Ascending aorta (tissue), 2 donors: ENCODE measurements around the gene MYH6. TPM values are rescaled to one million over a fixed set of nuclear protein-coding genes. Genes with fewer than 3 reads are reported as not detected.

Source experiments
- DNase-seq, 2 donors: peaks; one replicate each; pipeline ENCODE4 v3.0.0-alpha.2; 2019; ENCODE audit warnings: low spot score in 2 of 2
- H3K27ac ChIP-seq, 2 donors: fragments of 200-600 bp; sonication (generic); one replicate each; pipeline ENCODE4 v1.5.1; 2016 to 2017; ENCODE audit warnings: mild to moderate bottlenecking in 1 of 2
- H3K27me3 ChIP-seq: fragments of 200-600 bp; sonication (generic); one replicate; pipeline ENCODE4 v1.5.1; 2017
- H3K36me3 ChIP-seq, 2 donors: fragments of 200-600 bp; sonication (generic); one replicate each; pipeline ENCODE4 v1.5.1; 2016
- H3K4me1 ChIP-seq, 2 donors: fragments of 200-600 bp; sonication (generic); one replicate each; pipeline ENCODE4 v1.5.1; 2016 to 2017; ENCODE audit warnings: mild to moderate bottlenecking in 1 of 2
- H3K4me3 ChIP-seq, 2 donors: fragments of 200-600 bp; sonication (generic); one replicate each; pipeline ENCODE4 v1.5.1; 2016 to 2017; ENCODE audit warnings: mild to moderate bottlenecking in 1 of 2
- H3K9me3 ChIP-seq, 2 donors: fragments of 200-600 bp; sonication (generic); one replicate each; pipeline ENCODE4 v1.5.1; 2016
- CTCF ChIP-seq, 3 experiments: fragments of 200-600 bp in 2 of 3; fragments of 450-650 bp in 1 of 3; sonication (generic) in 2 of 3; IDR thresholded peaks; one replicate each; pipeline ENCODE4 v1.5.1; 2016 to 2019; ENCODE audit warnings: antibody characterized with exemption in 3 of 3, mild to moderate bottlenecking in 1 of 3, moderate library complexity in 1 of 3
- intact Hi-C: fragments of 100-400 bp; cut with DNase I; formaldehyde crosslinking; loops from one replicate; pipeline ENCODE4 v1.15.1; 2023
- total RNA-seq: library from RNA; depleted of rRNA; stranded (reverse); fragments of >200 nt; gene quantifications from one replicate; pipeline ENCODE4 v1.1.0, GENCODE V29; 2016

The MYH6 gene
- total RNA-seq, 1 donor from 2014 or later = not detected

GRCh38 chr14:23377198-23377550 is 30.9 kb downstream of the MYH6 start:
- intact Hi-C loops = no loop called here
- H3K9me3 ChIP-seq = no peaks in the 10 kb centered on the region
- no peak for DNase-seq
- H3K27ac ChIP-seq = peak overlapping the region; percentile 26 to 62
- no peaks in the 10 kb centered on the region for H3K36me3 ChIP-seq
- no peaks in the 10 kb centered on the region for H3K4me1 ChIP-seq
- H3K4me3 ChIP-seq = peak overlapping the region in 1 of 2 donors; percentile 55
- no peak for TF ChIP-seq CTCF (IDR thresholded peaks at IDR 0.05)
- H3K27me3 ChIP-seq = no peaks in the 10 kb centered on the region

GRCh38 chr14:23376482-23377197 is 31.4 kb downstream of the MYH6 start, which contains the start of gene CMTM5:
TSS of gene CMTM5 (plus strand) at chr14:23377046. CDS start at chr14:23377252, 206 bp downstream.
- no peak for DNase-seq
- Histone ChIP-seq H3K9me3 (no peaks in the 10 kb centered on the region), H3K4me3 (peak within 1 kb of the TSS in 1 of 2 donors; percentile 55), H3K27me3 (no peaks in the 10 kb centered on the region), H3K27ac (peak within 1 kb of the TSS; percentile 26 to 62), H3K4me1 (no peaks in the 10 kb centered on the region), H3K36me3 (no peaks in the 10 kb centered on the region)
- no peak for TF ChIP-seq CTCF (IDR thresholded peaks at IDR 0.05)
- intact Hi-C loops = no loop called here

GRCh38 chr14:23375527-23376251 is 32.4 kb downstream of the MYH6 start:
- TF ChIP-seq CTCF (IDR thresholded peaks at IDR 0.05) = no peak
- H3K4me1 ChIP-seq = no peaks in the 10 kb centered on the region
- no peak overlapping the region for H3K27ac ChIP-seq
- intact Hi-C loops = no loop called here
- DNase-seq = no peak
- H3K4me3 ChIP-seq = no peak overlapping the region
- no peaks in the 10 kb centered on the region for H3K9me3 ChIP-seq
- H3K27me3 ChIP-seq = no peaks in the 10 kb centered on the region
- no peaks in the 10 kb centered on the region for H3K36me3 ChIP-seq

DNA sequence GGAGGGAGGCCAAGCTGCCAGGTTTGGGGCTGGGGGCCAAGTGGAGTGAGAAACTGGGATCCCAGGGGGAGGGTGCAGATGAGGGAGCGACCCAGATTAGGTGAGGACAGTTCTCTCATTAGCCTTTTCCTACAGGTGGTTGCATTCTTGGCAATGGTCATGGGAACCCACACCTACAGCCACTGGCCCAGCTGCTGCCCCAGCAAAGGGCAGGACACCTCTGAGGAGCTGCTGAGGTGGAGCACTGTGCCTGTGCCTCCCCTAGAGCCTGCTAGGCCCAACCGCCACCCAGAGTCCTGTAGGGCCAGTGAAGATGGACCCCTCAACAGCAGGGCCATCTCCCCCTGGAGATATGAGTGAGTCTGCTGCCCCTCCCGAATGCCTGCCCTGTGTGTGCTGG is 35.0 kb downstream of the MYH6 start:
- no peak for TF ChIP-seq CTCF (IDR thresholded peaks at IDR 0.05)
- Histone ChIP-seq H3K27ac (no peak overlapping the region), H3K4me1 (no peaks in the 10 kb centered on the region), H3K9me3 (no peaks in the 10 kb centered on the region), H3K4me3 (no peak overlapping the region), H3K27me3 (no peaks in the 10 kb centered on the region), H3K36me3 (no peaks in the 10 kb centered on the region)
- intact Hi-C loops = no loop called here
- DNase-seq = no peak

DNA sequence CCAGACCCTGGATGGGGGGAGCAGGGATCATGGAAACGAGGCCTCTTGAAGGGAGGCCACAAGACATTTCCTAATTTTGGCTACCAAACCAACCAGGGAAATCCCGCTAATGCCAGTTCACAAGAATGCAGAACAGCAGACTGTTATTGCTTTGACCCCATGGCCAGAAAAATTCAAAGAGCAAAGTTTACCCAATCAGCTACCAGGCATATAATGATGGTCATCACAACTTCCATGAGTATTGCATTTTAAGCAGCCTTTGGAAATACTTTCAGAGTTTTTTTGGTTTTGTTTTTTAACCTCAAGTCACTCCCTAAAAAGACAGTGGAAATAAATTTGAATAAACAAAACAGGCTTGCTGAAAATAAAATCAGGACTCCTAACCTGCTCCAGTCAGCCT is 35.6 kb downstream of the MYH6 start, which contains the start of gene IL25:
IL25 (plus strand) TSS at position 301 of the 400 bp plus-strand sequence.
- no peak within 1 kb of the TSS for H3K27ac ChIP-seq
- no peak within 1 kb of the TSS for H3K4me3 ChIP-seq
- no peaks in the 10 kb centered on the region for H3K36me3 ChIP-seq
- intact Hi-C loops = no loop called here
- H3K27me3 ChIP-seq = no peaks in the 10 kb centered on the region
- no peaks in the 10 kb centered on the region for H3K4me1 ChIP-seq
- no peak for TF ChIP-seq CTCF (IDR thresholded peaks at IDR 0.05)
- no peaks in the 10 kb centered on the region for H3K9me3 ChIP-seq
- DNase-seq = no peak
